ENCODE data around the gene GADD45A.

Gene GADD45A

DNA sequence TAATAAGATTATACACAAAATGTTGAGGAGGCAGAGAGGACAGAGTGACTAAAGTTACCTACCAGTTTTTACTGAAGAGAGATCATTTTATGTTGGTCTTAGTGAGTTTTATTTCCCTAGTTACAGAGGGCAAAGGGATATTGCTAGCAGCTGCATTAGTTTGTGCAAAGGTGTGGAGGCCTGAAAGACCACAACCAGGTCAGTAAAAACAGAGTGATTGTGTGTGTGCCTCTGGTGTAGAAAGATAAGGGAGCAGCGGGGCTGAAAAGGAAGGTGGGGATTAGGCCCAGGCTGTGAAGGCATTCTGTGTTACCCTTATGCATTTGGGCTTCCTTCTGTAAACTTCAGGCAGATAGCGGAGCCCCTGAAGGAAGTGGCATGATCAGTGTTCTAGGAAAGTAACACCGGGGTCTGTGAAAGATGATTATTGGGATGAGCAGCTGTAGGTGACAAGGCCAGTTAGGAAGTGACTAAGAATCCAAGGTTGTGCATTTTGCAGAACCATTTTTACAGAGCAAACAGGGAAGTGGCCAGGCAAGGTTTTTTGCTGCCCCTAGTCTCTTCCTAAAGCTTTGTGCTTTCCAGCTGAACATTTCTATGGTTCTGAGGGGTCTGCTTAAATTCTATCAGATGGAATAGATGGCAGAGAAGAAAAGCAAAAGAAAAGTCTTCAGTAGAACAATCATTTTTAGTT, 3.7 kb downstream of the GADD45A start:
- DNase-seq (ENCODE audit: low read depth in 2 of 2), result no peak

DNA sequence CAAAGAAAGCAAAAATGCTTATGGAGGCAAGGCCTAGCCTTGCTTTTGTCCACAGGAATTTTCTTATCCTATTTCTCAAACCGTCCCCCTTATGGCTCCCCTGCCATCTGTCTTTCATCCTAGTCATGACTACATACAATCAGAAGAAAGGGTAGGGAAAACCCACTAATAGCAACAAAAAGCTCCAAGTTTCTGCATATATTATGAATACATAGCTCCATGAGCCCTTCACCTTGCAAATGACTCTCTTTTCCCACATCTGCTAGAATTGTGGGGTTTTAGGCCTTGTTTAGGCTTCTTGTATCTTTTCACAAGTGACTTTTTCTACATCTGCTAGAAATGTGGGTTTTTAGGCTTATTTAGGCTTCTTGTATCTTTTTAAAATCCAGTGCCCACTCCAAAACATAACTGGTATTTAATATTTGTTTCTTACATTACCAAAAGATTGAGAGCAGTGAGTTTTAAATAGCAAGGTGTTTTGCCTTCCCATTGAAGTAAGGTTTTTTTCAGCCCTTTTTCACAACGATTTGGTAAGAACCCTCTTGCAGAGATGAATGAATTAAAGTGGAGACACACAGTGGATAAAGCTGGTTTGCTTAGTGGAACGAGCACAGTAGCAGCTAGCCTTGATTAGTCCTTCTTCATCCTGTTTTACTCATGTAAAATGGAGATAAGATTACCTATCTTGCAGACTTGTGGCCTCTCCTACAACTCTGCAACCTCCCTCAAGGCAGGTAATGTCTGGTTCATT, 4.4 kb downstream of the GADD45A start:
- no peak for DNase-seq (ENCODE audit: low read depth in 2 of 2)

DNA sequence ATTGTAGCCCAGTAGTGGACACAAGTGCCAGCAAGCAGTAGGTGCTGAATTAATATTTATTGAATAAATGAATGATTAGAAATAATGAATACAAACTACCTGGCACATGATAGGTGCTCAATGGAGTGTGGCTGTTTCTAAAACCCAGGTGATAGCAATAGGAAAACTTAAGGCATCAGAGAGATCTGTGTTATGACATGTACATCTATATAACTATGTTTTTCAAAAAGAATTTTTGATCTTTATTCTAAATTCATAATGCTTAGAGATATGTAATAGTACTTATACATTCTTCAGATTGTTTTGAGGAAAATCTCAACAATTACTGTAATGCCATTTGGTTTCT, 5.0 kb downstream of the GADD45A start:
- no peak for DNase-seq (ENCODE audit: low read depth in 2 of 2)

DNA sequence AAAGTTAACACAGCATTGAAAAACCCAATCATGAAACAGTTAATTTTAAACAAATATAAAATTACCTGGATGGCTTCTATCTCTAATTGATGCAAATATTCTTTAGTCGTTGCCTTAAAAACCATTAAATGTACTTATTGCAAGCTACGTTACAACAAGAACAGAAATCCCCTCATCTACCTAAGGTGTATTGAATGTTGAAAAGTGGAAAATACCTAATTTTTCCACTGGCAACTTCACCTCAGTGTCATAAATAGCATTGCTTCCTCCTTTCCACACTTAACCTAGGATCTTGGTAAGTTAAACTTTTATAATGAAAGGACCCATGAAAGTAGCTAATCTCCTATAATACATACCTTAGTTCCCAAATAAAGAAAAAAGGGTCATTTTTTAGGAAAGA, 5.4 kb downstream of the GADD45A start:
- no peak for DNase-seq (ENCODE audit: low read depth in 2 of 2)

DNA sequence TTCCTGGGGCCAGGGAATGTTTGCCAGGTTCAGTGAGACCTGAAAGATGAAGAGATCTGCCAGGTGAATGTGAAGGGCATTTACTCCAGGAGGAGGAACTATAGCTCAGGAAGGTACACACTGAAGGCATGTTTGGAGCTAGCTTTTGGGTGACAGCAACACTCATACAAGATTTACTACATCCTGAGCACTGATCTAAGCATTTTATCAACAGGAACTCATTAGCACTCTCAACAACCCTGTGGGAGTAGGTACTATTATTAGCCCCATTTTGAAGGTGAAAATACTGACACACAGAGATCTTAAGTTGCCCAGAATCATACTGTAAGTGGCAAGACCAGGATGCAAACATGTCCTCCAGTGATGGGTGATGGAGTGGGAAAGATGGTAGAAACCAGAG, 6.7 kb downstream of the GADD45A start:
- no peak for DNase-seq (ENCODE audit: low read depth in 2 of 2)

DNA sequence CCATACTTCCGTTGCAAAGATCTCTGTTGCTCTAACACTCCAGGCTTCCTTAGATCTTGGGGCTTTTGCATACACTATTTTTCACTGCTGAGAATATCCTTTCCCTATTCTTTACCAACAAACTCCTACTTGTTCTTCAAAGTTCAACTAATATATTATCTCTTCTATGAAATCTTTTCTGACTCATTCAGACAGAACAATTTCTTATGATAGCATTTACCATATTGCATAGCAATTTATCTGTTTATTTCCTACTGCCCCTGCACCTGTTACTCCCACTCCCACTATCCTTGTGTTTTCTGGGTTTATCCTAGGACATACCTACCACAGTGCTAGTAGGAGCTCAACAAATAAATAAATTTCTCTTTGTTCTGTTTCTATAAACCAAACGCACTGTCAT, 11.0 kb downstream of the GADD45A start:
- no peak for DNase-seq (ENCODE audit: low read depth in 2 of 2)

DNA sequence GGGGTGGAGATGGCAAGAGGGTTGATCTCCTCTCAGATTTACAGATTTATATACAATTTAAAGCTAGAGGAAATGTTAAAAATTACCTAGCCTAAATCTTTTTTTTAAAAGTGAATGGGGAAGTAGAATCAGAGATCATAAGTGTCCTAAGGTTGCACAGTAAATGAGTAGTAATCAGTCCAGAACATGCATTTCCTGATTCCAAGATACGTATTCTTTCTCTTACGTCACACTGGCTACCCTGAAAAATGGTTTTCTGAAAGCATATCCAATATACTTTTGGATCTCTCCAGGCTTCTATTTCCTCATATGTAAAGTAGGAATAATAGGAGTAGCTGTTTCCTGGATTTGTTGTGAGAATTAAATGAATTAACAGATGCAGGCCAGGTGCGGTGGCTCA, 11.7 kb downstream of the GADD45A start:
- no peak for DNase-seq (ENCODE audit: low read depth in 2 of 2)

DNA sequence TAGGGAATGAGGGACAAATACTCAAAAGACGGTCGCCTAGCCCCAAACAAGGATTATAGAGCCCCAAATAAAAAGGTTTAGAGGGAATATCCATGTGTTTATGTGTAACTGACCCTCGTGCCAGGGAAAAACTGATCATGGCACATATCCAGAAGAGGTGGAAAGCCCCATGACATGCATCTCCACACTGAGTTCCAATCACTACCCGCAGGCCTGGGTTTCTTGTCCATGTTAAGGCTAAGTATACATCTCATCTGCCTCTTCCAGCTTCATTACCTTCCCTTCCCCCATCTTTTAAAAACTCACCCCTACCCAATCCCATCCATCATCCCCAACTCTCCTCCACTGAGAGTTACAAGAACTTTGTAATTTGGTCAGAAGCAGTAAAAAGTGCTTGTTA, 15.2 kb downstream of the GADD45A start:
- no peak for DNase-seq (ENCODE audit: low read depth in 2 of 2)

DNA sequence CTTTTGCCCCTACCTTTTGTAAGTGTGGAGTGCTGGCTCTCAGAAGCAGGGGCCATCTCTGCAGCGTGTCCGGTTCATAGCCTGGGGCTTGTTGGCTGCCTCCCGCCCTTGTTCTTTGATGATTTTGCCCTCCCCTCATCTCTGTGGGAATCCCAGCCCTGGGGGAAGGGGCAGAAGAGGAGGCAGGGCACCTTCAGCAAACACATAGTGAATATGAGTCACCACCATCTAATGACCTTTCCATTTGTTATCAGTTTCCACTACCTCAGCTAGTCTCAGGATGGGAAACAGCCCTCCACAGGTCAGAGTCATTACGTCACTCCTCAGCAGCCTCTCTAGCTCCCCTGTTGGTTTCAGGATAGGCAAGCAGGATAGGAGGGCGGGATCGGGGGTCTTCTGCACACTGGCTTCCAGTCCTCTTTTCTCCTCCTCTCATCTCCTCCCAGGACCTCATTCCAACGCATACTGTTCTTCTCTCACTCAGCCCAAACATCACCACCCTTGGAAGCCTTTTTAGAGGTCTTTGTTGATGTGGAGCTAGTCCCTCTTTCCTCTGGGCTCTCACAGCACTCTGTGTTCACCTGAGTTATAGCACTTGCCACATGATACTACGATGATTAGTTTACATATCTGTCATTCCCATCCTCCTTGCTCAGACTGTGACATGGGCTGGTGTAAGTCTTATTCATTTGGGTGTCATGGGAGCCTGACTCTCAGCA, 15.8 kb downstream of the GADD45A start:
- DNase-seq (ENCODE audit: low read depth in 2 of 2), result no peak

DNA sequence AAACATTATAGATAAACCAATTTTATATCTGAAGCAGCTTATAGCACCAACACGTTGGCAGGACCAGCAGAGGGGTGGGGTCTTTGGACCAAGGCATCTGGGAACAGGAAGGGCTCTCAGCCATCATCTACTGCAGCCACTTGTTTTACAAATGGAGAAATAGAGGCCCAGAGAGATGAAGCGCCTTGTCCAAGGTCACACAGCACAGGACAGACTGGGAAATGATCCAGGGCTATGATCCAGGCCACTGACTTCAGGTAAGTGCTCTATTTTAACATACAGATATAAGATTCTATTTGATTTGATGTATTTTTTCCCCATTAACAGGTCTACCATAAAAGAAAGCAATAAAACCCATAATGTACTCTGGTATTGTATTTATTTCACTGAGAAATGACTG, 16.9 kb downstream of the GADD45A start:
- DNase-seq (ENCODE audit: low read depth in 2 of 2), result no peak

DNA sequence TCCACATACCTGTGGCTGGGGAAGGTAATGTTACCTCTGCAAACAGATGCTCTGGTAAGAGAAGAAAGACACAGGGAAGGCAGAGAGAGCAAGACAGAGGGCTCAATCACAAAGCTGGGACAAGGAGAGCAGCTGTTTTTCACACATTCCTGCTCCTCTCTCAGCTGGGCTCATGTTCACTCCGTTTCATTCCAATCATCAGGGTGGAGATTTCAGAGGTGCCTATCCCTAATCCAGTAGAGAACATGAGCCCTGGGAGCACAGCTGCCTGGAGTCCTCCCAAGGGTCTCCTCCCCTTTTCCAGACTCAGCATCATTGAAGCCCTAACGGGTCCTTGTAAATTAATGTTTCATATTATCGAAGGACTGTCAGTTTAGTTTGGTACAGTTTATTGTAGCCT, 19.4 kb downstream of the GADD45A start:
- DNase-seq (ENCODE audit: low read depth in 2 of 2), result no peak

DNA sequence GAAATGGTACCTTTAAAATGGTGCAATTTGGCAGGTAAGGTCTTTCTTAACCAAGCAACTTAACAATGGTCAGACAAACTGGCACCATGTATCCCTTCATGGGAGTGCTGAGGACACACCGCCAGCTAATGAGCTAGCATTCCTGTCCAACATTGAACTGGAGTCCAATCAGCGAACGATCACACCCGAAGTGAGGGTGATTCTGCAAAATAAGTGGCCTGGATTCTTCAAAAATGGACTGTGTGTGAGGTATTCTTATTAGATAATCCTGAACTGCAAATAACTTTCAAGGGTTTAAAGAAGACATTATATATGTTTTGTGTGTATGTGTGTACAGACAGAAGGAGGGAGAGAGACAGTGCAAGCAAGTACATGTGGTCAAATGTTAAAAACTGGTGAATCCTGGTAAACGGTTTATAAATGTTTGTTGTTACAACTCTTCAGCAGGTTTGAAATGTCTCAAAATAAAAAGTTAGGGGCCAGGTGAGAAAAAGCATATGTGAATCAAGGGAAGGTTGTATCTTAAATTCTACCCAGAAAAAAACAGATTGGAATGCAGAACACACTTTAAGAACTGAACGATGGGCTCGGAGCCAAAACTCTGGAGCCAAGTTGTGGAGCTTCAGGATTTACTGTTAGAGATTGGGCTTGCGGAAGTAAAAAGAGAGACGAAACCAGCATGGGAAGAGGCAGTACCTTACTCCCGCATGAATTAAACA, 20.9 kb downstream of the GADD45A start:
- no peak for DNase-seq (ENCODE audit: low read depth in 2 of 2)

DNA sequence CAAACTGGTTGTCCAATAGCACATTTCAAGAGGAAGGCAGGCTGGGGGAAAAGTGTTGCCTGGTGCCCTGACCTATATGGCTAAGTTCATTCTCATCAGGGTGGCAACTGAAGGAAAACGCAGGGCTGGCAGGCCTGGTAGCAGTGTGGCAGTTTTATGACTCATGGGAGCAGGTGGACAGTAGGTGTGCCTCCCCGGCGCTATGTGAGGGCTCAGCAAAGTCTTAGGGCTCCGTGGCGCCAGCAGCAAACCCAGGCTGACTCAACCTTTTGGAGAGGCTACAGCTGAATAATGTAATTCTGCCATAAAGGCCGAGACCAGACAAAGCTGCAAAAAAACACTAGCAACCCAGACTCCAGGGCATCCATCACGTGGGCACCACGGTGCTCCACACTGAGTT, 23.6 kb downstream of the GADD45A start:
- DNase-seq (ENCODE audit: low read depth in 2 of 2), result no peak

DNA sequence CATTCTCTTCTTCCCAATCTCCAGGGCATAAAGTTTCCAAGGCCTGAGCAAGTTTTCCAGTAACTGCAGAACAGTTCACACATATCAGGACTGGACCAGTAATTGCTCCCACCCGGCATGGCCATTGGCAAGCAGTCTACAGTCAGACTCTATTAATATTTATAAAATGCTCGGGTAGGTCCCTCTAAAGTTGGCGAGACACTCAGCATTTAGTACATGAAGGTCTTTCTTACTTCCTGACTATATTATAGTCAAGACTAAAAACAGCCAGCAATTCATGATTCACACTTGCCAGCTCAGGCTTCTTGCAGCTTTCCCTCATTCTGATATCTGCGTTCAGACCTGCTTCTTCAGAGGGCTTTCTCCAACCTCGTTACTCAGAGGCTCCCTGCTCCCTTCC, 25.4 kb downstream of the GADD45A start:
- DNase-seq (ENCODE audit: low read depth in 2 of 2), result no peak

DNA sequence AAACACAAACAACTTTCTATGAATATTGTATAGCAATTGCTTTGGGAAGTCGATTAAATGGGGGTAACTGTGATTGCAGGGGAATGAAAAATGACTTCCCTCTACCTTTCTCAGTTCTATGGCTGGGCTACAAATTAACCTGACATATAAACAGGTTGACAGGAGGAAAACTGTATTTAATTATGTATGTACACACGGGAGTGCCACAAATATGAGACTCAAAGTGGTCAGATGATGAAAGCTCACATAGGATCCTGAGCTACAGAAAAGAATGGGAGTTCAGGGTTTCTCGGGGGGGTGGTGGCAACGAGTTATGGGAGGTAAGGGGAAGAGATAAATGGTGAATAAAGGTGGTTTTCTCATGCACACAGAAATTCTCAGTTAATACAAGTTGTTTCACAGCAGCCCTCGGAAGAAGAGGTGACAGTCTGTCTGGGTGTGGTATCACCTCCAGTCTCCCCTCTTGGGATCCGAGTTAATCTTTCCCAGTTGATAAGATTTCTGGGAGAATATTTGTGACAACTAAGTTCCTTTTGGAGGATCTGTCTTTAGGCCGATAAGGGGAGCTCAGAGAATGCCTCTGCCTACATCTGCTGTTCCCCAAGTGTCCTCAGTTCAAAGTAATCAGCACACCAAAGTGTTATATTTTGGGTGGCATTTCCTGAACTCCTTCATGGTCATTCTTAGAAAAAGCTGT, 26.3 kb downstream of the GADD45A start:
- no peak for DNase-seq (ENCODE audit: low read depth in 2 of 2)

DNA sequence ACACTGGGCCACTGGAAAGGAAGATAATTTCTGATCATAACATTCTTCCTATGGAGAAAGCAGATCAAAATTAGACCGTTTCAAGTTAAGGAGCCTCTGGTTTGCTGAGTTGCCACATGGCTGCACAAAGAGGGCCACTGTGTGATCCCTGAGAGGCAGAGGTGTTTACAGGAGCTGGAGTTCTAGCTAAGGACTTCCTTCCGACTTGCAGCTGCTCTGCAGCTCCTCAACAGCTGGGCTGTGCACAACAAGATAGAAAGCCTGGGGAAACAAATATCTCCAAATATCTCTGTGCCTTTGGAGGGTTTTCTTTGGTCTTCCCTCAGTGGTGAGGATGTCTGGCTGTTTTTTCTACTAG, 26.8 kb downstream of the GADD45A start:
- no peak for DNase-seq (ENCODE audit: low read depth in 2 of 2)

DNA sequence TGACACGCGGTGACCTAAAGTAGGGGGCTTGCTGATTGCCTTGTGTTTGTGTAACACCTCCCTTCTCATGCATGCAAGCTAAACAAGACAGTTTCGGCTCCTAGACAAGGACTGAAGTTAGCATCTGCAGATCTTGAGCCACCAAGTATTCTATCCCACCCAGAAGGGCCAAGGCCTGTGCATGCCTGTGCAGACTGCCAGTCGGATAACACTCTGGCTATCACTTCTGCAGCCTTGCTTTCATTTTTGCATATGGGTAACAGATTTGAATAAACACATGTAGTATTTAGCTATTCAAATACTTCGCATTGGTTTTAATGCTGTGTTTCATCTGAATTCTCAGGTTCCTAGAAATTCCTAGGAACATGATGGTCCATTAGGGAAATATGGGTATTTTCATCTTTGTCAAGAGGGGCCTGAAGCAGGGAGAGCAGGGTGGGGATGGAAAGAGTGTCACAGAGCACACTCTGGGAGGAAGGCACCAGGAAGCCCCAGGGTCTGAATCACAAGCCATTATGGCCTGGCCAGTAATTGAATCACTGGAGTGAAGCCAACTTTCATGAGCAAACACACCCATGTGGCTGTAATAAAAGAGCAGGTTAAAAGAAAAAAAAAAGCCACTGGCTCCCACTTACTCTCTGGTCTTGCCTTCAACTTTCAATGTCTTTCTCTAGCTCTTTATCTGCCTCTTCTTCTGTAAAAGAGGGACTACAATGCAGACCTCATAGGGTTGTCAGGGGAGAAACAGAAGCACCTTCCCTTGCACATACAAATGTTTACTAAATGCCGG, 28.3 kb downstream of the GADD45A start:
- DNase-seq (ENCODE audit: low read depth in 2 of 2), result no peak

DNA sequence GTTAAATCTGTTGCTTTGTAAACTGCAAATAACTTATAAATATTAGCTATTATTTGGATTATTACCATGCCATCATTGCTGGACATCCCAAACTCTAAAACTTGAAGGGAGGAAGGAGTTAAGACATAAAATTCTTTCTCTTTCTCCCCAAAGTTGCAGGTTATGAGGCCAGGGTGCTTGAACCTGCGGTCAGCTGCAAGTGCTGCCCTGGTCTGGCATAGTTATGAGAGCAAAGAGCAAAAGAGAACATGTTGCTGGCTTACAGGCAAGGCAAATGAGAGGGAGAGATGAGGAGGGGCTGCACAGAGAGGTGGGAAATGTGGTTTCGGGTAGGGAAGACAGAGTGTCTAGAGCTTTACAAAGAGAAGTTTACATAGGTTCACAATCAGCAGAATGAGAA, 30.8 kb downstream of the GADD45A start:
- no peak for DNase-seq (ENCODE audit: low read depth in 2 of 2)

DNA sequence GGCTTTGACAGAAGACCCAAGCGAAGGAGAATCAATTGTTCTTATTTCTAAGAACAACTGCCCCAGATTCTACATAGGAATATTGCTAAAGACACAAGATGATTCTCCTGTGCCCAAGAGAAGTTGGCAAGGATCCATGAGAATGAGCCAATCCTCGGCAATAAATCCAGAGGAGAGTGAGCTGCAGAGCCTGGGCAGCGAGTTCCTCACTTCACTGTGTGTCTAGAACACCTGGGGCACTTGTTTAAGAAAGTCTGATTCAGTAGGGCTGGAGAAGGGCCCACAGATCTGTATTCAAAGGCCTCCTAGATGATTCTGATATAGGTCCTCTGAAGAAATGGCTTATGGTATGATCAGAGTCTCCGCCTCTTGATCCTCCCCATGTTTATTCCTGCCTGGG, 31.8 kb downstream of the GADD45A start:
- DNase-seq (ENCODE audit: low read depth in 2 of 2), result no peak

DNA sequence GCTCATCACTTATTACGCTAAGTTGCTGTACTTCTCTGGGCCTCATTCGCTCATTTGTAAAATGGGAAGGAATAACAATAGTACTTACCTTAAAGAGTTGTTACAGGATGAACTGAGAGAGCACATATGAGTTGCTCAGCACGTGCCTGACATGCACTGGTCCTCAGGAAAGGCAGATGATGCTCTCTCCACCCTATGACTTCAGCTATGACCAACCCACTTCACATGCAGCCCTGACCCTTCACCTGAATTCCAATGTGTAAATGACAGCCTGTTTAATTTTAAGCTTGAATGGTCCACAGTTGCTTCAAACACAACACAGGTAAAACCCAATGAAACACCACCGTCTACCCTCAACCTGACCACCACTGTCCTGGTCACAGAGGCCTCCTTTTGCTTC, 32.9 kb downstream of the GADD45A start:
- DNase-seq (ENCODE audit: low read depth in 2 of 2), result no peak
